ENCODE data around the gene TM9SF1. TPM values are rescaled to one million over a fixed set of nuclear protein-coding genes. Genes with fewer than 3 reads are reported as not detected.
"Not testable (repeated sequence)": the region's sequence is repeated elsewhere in the genome, so short reads cannot be mapped to it uniquely, and the experiment has no call there.

TM9SF1 gene
- total RNA-seq, 1 donor from 2014 or later: 34.5 TPM

GRCh38 chr14:24233538-24233866, 38.3 kb upstream of the TM9SF1 start:
- Mint-ChIP-seq H3K27me3 (ENCODE audit: insufficient read depth) (no peaks in the 10 kb centered on the region), H3K4me1 (ENCODE audit: low read depth) (peaks cover 56% of the 10 kb centered on the region), H3K9me3 (no peaks in the 10 kb centered on the region), H3K27ac (peak overlapping the region; percentile 53), H3K4me3 (peak overlapping the region; percentile 93), H3K36me3 (ENCODE audit: low read depth) (peaks cover 41% of the 10 kb centered on the region)
- intact Hi-C loops (cut with micrococcal nuclease): loop anchor here (10.0 kb wide), 1 partner anchor 1139 kb away; the partner anchor contains the start of genes ACIN1 and C14orf119
- DNase-seq (ENCODE audit: low spot score): no peak

DNA sequence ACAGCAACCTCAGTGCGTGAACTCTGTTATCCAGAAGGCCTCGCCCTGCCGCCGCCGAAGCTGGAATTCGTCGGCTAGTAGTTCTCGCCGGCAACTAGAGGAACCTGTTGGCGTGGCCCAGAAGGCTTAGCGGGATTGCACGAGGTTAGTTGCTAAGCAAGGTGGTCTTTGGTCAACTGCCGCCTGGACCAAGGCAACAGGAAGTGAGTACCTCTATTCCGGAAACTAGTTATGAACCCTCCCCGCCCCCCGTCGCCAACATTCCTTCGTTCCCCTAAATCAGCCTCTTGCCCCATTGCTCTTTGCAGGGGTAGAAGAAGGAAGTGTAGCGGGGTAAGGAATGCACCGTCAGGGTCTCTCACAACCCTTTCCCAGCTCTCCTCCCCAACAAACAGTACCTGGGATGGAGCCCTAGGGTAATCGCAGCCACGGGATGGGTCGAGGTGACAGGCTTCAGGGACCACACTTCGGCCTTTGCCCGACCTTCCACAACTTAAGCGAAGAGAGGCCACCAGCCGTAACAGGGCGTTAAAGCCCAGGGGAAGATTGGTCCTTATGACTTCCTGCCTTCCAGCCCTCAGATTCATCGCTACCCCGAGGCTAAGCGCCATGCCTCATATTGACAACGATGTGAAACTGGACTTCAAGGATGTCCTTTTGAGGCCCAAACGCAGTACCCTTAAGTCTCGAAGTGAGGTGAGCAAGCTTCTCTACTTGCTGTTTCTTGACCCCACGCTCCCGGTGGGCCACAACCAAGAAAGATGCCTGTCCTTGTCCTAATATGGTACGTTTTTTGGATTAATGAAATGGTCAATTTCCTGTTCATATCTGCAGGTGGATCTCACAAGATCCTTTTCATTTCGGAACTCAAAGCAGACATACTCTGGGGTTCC, 37.6 kb upstream of the TM9SF1 start, which contains the start of gene GMPR2:
TSS of gene GMPR2 (plus strand) at position 285 of the 893 bp plus-strand sequence. CDS start at position 610, 325 bp downstream.
- H3K9me3 Mint-ChIP-seq: no peaks in the 10 kb centered on the region
- H3K27me3 Mint-ChIP-seq (ENCODE audit: insufficient read depth): no peaks in the 10 kb centered on the region
- peak within 1 kb of the TSS; percentile 91 for H3K27ac Mint-ChIP-seq
- peak within 1 kb of the TSS; percentile 93 for H3K4me3 Mint-ChIP-seq
- DNase-seq (ENCODE audit: low spot score): no peak
- intact Hi-C loops (cut with micrococcal nuclease): loop anchor here (1.0 to 10.0 kb wide), 12 partner anchors 9 to 1138 kb away; partner anchors contain the start of genes ACIN1, C14orf119, IPO4 and IRF9
- H3K4me1 Mint-ChIP-seq (ENCODE audit: low read depth): peaks cover 50% of the 10 kb centered on the region
- peaks cover 35% of the 10 kb centered on the region for H3K36me3 Mint-ChIP-seq (ENCODE audit: low read depth)

DNA sequence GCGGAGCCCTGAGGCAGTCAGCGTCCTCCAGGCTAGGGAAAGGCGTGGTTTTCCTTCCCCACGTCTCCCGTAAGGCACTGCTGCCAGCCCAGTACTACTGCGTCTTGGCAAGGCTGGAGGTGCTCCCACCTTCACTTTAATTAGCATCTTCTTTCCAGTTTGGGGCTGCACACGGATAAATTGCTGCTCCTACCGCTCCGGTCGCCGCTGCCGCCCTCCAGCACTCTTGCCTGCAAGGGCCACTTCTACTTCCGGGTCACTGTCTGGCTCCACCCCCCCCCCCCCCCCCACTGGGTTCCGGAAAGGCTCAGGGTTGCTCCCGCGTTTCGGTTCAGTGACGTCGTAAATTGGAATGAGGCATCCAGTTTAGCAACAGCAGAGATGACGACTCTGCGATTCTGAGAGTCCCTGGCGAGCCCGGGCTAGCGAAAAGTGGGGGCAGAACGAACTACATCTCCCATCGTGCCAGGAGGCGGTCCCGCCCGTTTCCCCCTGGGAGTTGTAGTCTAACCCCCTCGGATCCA, 36.9 kb upstream of the TM9SF1 start, which contains the start of gene NEDD8:
TSS of gene NEDD8 (minus strand) at position 247 of the 524 bp plus-strand sequence. CDS start at position 147, 100 bp downstream.
- peak; percentile 84 for DNase-seq (ENCODE audit: low spot score)
- intact Hi-C loops (cut with micrococcal nuclease): loop anchor here (1.0 to 10.0 kb wide), 12 partner anchors 10 to 1137 kb away; partner anchors contain the start of genes ACIN1, C14orf119, IPO4 and IRF9
- Mint-ChIP-seq H3K4me1 (ENCODE audit: low read depth) (peaks cover 50% of the 10 kb centered on the region), H3K27ac (peak within 1 kb of the TSS; percentile 91), H3K36me3 (ENCODE audit: low read depth) (peaks cover 34% of the 10 kb centered on the region), H3K27me3 (ENCODE audit: insufficient read depth) (no peaks in the 10 kb centered on the region), H3K9me3 (no peaks in the 10 kb centered on the region), H3K4me3 (peak within 1 kb of the TSS; percentile 93)

- intact Hi-C loops (cut with micrococcal nuclease): loop anchor here (1.0 to 10.0 kb wide), 12 partner anchors 11 to 1137 kb away; partner anchors contain the start of genes ACIN1, C14orf119, IPO4 and IRF9
- peaks cover 57% of the 10 kb centered on the region for H3K4me1 Mint-ChIP-seq (ENCODE audit: low read depth)
- no peak for DNase-seq (ENCODE audit: low spot score)
These were observed 36.3 kb upstream of the TM9SF1 start for GRCh38 chr14:24231263-24232120.

DNA sequence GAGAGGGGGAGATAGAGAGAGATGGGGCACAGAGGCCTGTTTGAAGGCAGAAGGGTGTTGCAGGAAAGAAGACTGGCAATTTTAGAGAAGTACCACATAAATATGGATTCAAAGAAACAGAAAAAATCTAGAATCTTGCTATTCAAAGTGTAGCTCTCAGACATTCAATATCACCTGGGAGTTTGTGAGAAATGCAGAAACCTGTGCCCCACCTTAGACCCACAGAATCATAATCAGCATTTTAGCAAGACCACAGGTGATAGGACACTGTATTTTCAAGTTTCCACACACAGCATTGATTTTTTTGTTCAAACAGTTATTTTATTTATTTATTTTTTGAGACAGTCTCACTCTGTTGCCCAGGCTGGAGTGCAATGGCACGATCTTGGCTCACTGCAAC, 33.7 kb upstream of the TM9SF1 start:
- Mint-ChIP-seq H3K27me3 (ENCODE audit: insufficient read depth) (no peaks in the 10 kb centered on the region), H3K36me3 (ENCODE audit: low read depth) (peaks cover 13% of the 10 kb centered on the region), H3K27ac (no peak overlapping the region), H3K4me1 (ENCODE audit: low read depth) (peaks cover 44% of the 10 kb centered on the region), H3K4me3 (no peak overlapping the region), H3K9me3 (no peaks in the 10 kb centered on the region)
- intact Hi-C loops (cut with micrococcal nuclease): no loop called here
- DNase-seq (ENCODE audit: low spot score): no peak

More at GRCh38 chr14:24231263-24232120, 36.3 kb upstream of the TM9SF1 start:
- Mint-ChIP-seq H3K27ac (peak overlapping the region; percentile 91), H3K9me3 (no peaks in the 10 kb centered on the region), H3K4me3 (peak overlapping the region; percentile 93), H3K36me3 (ENCODE audit: low read depth) (peaks cover 29% of the 10 kb centered on the region), H3K27me3 (ENCODE audit: insufficient read depth) (no peaks in the 10 kb centered on the region)

DNA sequence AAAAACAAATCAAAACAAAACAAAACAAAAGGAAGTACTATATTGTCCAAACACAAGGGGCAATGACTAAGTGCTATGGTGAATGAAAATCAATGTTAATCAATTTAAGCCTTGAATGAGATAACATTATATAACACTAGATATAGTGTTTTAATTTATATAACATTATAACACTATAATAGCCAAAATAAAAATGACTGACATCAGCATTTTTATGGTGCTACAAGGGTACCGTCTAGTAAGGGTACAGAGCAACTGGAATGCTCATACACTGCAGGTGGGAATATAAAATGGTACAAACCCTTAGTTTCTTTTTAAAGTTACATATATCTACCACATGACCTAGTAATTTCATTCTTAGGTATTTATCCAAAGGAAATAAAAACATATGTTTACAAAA, 31.2 kb upstream of the TM9SF1 start:
- H3K4me3 Mint-ChIP-seq: no peak overlapping the region
- H3K9me3 Mint-ChIP-seq: no peaks in the 10 kb centered on the region
- H3K27me3 Mint-ChIP-seq (ENCODE audit: insufficient read depth): no peaks in the 10 kb centered on the region
- no peak for DNase-seq (ENCODE audit: low spot score)
- intact Hi-C loops (cut with micrococcal nuclease): no loop called here
- peaks cover 32% of the 10 kb centered on the region for H3K4me1 Mint-ChIP-seq (ENCODE audit: low read depth)
- H3K27ac Mint-ChIP-seq: no peak overlapping the region
- H3K36me3 Mint-ChIP-seq (ENCODE audit: low read depth): peaks cover 11% of the 10 kb centered on the region

GRCh38 chr14:24224618-24225071, 29.4 kb upstream of the TM9SF1 start:
- Mint-ChIP-seq H3K27ac (no peak overlapping the region), H3K4me3 (no peak overlapping the region), H3K9me3 (no peaks in the 10 kb centered on the region), H3K36me3 (ENCODE audit: low read depth) (peaks cover 10% of the 10 kb centered on the region), H3K4me1 (ENCODE audit: low read depth) (peaks cover 25% of the 10 kb centered on the region), H3K27me3 (ENCODE audit: insufficient read depth) (no peaks in the 10 kb centered on the region)
- intact Hi-C loops (cut with micrococcal nuclease): no loop called here
- no peak for DNase-seq (ENCODE audit: low spot score)

- Mint-ChIP-seq H3K36me3 (ENCODE audit: low read depth) (peaks cover 11% of the 10 kb centered on the region), H3K4me1 (ENCODE audit: low read depth) (peaks cover 21% of the 10 kb centered on the region)
- H3K27me3 Mint-ChIP-seq (ENCODE audit: insufficient read depth); intact Hi-C loops (cut with micrococcal nuclease); H3K27ac Mint-ChIP-seq; H3K9me3 Mint-ChIP-seq; H3K4me3 Mint-ChIP-seq; DNase-seq (ENCODE audit: low spot score): not testable (repeated sequence)
These were observed 27.7 kb upstream of the TM9SF1 start for GRCh38 chr14:24222987-24223386.

GRCh38 chr14:24219521-24219920, 24.3 kb upstream of the TM9SF1 start:
- no peak overlapping the region for H3K4me3 Mint-ChIP-seq
- no peak for DNase-seq (ENCODE audit: low spot score)
- intact Hi-C loops (cut with micrococcal nuclease): no loop called here
- H3K27me3 Mint-ChIP-seq (ENCODE audit: insufficient read depth): no peaks in the 10 kb centered on the region
- H3K4me1 Mint-ChIP-seq (ENCODE audit: low read depth): peaks cover 22% of the 10 kb centered on the region
- H3K9me3 Mint-ChIP-seq: no peaks in the 10 kb centered on the region
- H3K36me3 Mint-ChIP-seq (ENCODE audit: low read depth): peaks cover 15% of the 10 kb centered on the region
- no peak overlapping the region for H3K27ac Mint-ChIP-seq

- intact Hi-C loops (cut with micrococcal nuclease): no loop called here
- H3K27ac Mint-ChIP-seq: no peak overlapping the region
These were observed 23.8 kb upstream of the TM9SF1 start for GRCh38 chr14:24219080-24219479.

GRCh38 chr14:24216876-24217275, 21.6 kb upstream of the TM9SF1 start:
- Mint-ChIP-seq H3K4me1 (ENCODE audit: low read depth) (peaks cover 35% of the 10 kb centered on the region), H3K27ac (peak overlapping the region; percentile 96), H3K36me3 (ENCODE audit: low read depth) (peaks cover 22% of the 10 kb centered on the region)
- intact Hi-C loops (cut with micrococcal nuclease): loop anchor here (1.0 kb wide), 4 partner anchors 15 to 91 kb away; partner anchors contain the start of genes GMPR2, NEDD8 and TINF2
- DNase-seq (ENCODE audit: low spot score); H3K27me3 Mint-ChIP-seq (ENCODE audit: insufficient read depth); H3K4me3 Mint-ChIP-seq; H3K9me3 Mint-ChIP-seq: not testable (repeated sequence)

More at GRCh38 chr14:24219080-24219479, 23.8 kb upstream of the TM9SF1 start:
- no peaks in the 10 kb centered on the region for H3K27me3 Mint-ChIP-seq (ENCODE audit: insufficient read depth)
- no peaks in the 10 kb centered on the region for H3K9me3 Mint-ChIP-seq
- H3K36me3 Mint-ChIP-seq (ENCODE audit: low read depth): peaks cover 16% of the 10 kb centered on the region
- DNase-seq (ENCODE audit: low spot score): no peak
- H3K4me1 Mint-ChIP-seq (ENCODE audit: low read depth): peaks cover 24% of the 10 kb centered on the region
- H3K4me3 Mint-ChIP-seq: no peak overlapping the region

GRCh38 chr14:24216345-24216699, 21.1 kb upstream of the TM9SF1 start:
- H3K27ac Mint-ChIP-seq: peak overlapping the region; percentile 96
- intact Hi-C loops (cut with micrococcal nuclease): loop anchor here (1.0 kb wide), 4 partner anchors 16 to 92 kb away; partner anchors contain the start of genes GMPR2, NEDD8 and TINF2
- H3K27me3 Mint-ChIP-seq (ENCODE audit: insufficient read depth): no peaks in the 10 kb centered on the region
- H3K9me3 Mint-ChIP-seq: no peaks in the 10 kb centered on the region
- peak overlapping the region; percentile 90 for H3K4me3 Mint-ChIP-seq
- H3K36me3 Mint-ChIP-seq (ENCODE audit: low read depth): peaks cover 27% of the 10 kb centered on the region
- DNase-seq (ENCODE audit: low spot score): no peak
- H3K4me1 Mint-ChIP-seq (ENCODE audit: low read depth): peaks cover 40% of the 10 kb centered on the region
